ENCODE results near the gene SF3B3.
"Not testable (repeated sequence)": the region's sequence is repeated elsewhere in the genome, so short reads cannot be mapped to it uniquely, and the experiment has no call there.

Gene SF3B3

DNA sequence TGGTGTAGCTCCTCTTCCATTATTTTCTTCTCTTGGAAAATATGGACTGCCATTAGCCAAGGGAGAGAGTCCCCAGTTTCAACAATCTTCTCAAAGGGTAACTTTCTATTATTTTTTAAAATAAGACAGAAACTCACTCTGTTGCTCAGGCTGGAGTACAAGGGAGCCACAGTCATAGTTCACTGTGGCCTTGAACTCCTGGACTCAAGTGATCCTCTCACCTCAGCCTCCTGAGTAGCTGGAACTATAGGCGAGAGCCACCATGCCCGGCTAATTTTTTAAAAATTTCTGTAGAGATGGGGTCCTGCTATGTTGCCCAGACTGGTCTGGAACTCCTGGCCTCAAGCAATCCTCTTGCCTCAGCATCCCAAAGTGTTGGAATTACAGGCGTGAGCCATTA lies 13.4 kb upstream of the SF3B3 start:
- Histone ChIP-seq H3K36me3 (ENCODE audit: control insufficient read depth, insufficient read depth, low read length) (peaks cover 55% of the 10 kb centered on the region), H3K27ac (ENCODE audit: insufficient read depth, low read length, poor library complexity, severe bottlenecking) (no peak overlapping the region), H3K4me3 (ENCODE audit: insufficient read depth, low read depth, low read length, poor library complexity, severe bottlenecking) (no peak overlapping the region), H3K4me1 (ENCODE audit: control insufficient read depth, insufficient read depth, low read length, poor library complexity, severe bottlenecking) (peaks cover 6% of the 10 kb centered on the region), H3K9me3 (ENCODE audit: control insufficient read depth, low read length) (no peaks in the 10 kb centered on the region), H3K27me3 (replicated peaks; ENCODE audit: control insufficient read depth, insufficient read depth, low read length, poor library complexity, severe bottlenecking) (no peaks in the 10 kb centered on the region)
- no peak for DNase-seq

DNA sequence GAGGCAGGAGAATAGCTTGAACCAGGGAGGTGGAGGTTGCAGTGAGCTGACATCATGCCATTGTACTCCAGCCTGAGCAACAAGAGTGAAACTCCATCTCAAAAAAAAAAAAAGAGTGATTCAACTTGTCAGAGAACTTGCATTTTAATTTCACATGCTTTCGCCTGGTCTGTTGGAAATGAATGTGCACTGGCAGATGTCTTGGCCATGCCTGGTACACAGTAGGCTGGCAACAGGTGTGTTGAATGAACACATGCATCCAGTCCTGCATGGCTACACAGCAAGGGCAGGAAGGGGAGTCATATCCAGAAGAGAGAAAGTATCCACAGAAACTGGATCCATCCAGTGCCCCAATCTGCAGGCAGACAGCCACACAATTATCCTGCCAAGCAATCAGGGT lies 11.8 kb upstream of the SF3B3 start:
- Histone ChIP-seq H3K36me3 (ENCODE audit: control insufficient read depth, insufficient read depth, low read length) (peaks cover 66% of the 10 kb centered on the region), H3K4me1 (ENCODE audit: control insufficient read depth, insufficient read depth, low read length, poor library complexity, severe bottlenecking) (peaks cover 6% of the 10 kb centered on the region), H3K27ac (ENCODE audit: insufficient read depth, low read length, poor library complexity, severe bottlenecking) (no peak overlapping the region), H3K9me3 (ENCODE audit: control insufficient read depth, low read length) (no peaks in the 10 kb centered on the region), H3K27me3 (replicated peaks; ENCODE audit: control insufficient read depth, insufficient read depth, low read length, poor library complexity, severe bottlenecking) (no peaks in the 10 kb centered on the region), H3K4me3 (ENCODE audit: insufficient read depth, low read depth, low read length, poor library complexity, severe bottlenecking) (no peak overlapping the region)
- no peak for DNase-seq

DNA sequence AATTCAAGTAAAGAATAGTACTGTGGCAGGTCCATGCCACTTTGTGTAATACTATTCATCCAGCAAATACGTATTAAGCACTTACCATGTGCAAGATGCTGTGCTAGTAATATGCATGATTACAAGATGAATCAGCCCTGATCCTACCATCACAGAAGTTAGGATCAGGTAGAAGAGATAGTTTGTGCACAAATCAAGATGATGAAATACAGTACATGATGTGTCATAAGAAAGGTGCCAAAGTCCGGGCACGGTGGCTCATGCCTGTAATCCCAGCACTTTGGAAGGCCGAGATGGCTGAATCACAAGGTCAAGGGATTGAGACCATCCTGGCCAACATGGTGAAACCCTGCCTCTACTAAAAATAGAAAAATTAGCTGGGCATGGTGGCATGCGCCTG lies 11.2 kb upstream of the SF3B3 start:
- Histone ChIP-seq H3K36me3 (ENCODE audit: control insufficient read depth, insufficient read depth, low read length) (peaks cover 66% of the 10 kb centered on the region), H3K4me1 (ENCODE audit: control insufficient read depth, insufficient read depth, low read length, poor library complexity, severe bottlenecking) (peaks cover 6% of the 10 kb centered on the region), H3K9me3 (ENCODE audit: control insufficient read depth, low read length) (no peaks in the 10 kb centered on the region), H3K4me3 (ENCODE audit: insufficient read depth, low read depth, low read length, poor library complexity, severe bottlenecking) (no peak overlapping the region), H3K27ac (ENCODE audit: insufficient read depth, low read length, poor library complexity, severe bottlenecking) (no peak overlapping the region), H3K27me3 (replicated peaks; ENCODE audit: control insufficient read depth, insufficient read depth, low read length, poor library complexity, severe bottlenecking) (no peaks in the 10 kb centered on the region)
- DNase-seq, result no peak

DNA sequence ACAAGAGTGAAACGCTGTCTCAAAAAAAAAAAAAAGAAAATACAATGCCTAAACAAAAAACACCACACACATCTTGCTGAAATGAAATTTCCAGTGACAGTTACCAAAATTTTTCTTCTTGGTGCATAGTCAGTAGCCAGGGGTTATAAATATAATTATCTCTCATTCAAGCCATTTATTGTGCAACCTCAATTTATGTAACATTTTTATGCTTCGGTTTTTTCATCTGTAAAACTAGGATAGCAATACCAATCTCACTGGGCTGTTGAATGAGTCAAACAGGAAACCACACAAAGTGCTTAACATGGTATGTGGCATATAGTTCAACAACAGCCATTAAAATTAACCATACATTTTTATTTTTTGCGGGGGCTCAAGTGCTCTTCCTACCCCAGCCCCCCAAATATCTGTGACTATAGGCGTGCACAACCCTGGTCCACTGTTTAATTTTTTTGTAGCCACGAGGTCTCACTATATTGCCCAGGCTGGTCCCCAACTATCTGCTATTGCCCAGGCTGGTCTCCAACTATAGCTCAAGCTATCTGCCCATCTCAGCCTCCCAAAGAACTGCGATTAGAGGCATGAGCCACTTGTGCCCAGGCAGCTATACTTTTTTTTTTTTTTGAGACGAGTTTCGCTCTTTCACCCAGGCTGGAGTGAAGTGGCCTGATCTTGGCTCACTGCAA lies 2.9 kb upstream of the SF3B3 start:
- Histone ChIP-seq H3K36me3 (ENCODE audit: control insufficient read depth, insufficient read depth, low read length) (peaks cover 18% of the 10 kb centered on the region), H3K4me1 (ENCODE audit: control insufficient read depth, insufficient read depth, low read length, poor library complexity, severe bottlenecking) (peaks cover 19% of the 10 kb centered on the region), H3K4me3 (ENCODE audit: insufficient read depth, low read depth, low read length, poor library complexity, severe bottlenecking) (no peak overlapping the region), H3K27me3 (replicated peaks; ENCODE audit: control insufficient read depth, insufficient read depth, low read length, poor library complexity, severe bottlenecking) (no peaks in the 10 kb centered on the region), H3K27ac (ENCODE audit: insufficient read depth, low read length, poor library complexity, severe bottlenecking) (peak overlapping the region; percentile 30), H3K9me3 (ENCODE audit: control insufficient read depth, low read length) (no peaks in the 10 kb centered on the region)
- peak in 1 of 3 donors; percentile 1 for DNase-seq

DNA sequence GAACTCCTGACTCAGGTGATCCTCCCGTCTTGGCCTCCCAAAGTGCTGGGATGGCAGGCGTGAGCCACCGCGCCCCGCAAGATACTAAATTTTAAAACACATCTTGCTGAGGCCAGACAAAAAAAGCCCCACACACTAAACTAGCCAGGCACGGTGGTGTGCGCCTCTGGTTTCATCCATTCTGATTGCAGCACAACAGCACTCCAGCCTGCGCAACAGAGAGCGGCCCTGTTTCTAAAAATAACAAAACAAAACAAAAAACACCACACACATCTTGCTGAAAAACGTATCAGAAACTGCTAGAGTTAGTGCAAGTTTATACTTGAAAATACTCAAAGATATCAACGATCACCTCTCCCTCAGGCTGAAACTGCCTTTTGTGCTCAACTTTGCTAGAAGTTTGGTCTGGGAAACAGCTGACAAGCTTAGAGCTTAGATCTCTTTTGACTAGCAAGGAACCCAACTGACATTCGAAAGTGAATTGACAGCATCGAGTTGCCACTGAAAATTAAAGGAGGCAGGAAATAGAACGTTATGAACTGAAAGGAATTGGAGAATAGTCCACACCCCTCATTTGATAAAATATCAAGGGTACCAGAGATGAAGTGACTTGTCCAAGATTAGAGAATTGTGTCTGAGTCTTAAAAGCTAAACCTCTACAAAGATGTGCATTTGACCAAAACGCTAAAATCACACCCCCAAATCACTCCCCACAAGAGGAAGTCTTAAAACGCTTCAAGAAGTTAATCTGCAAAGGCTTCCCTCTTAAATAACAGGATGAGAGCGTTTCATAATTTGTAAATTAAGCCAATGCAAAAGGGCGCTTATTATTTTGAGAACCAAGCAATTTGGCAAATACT lies 1.2 kb upstream of the SF3B3 start:
- Histone ChIP-seq H3K27me3 (replicated peaks; ENCODE audit: control insufficient read depth, insufficient read depth, low read length, poor library complexity, severe bottlenecking) (no peaks in the 10 kb centered on the region), H3K36me3 (ENCODE audit: control insufficient read depth, insufficient read depth, low read length) (peaks cover 13% of the 10 kb centered on the region), H3K4me1 (ENCODE audit: control insufficient read depth, insufficient read depth, low read length, poor library complexity, severe bottlenecking) (peaks cover 30% of the 10 kb centered on the region), H3K9me3 (ENCODE audit: control insufficient read depth, low read length) (no peaks in the 10 kb centered on the region), H3K27ac (ENCODE audit: insufficient read depth, low read length, poor library complexity, severe bottlenecking) (peak overlapping the region; percentile 96), H3K4me3 (ENCODE audit: insufficient read depth, low read depth, low read length, poor library complexity, severe bottlenecking) (peak overlapping the region; percentile 95)
- no peak for DNase-seq

DNA sequence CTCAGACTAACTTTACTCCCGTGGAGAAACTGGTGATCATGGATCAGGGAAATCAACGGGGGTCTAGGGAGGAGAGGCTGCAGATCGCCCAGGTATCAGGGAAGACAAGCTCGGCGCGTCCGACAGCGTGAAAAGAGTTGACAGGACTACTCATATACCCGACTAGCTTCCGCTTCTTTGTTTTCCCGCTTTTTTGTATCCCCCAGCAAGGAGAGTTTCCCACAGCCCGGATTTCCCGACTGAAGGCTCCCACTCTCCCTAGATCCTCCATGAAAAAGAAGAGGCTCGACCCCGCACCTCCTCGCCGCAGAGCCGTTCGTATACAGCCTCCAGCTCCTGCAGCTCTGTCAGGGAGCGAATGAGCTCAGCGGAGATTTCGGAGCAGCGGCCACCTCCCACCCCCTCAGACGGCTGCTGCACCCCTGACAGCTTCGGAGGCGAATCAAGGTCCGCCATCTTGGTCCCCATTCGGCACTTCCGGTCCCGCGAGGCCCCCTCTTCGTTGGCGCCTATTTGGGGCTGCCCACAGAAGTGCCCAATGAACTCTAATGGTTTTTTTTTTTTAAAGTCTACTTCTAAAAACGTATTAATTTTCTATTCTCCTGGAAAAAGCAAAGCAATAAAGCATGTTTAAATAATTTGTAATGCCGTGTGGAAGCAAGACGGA lies 407 bp upstream of the SF3B3 start, which contains the start of gene COG4:
Gene COG4, minus strand, starts transcription at position 479 of the 667 bp plus-strand sequence. Its CDS starts 11 bp downstream, at position 468.
- DNase-seq, result peak; percentile 83 to 87 (median 84)
- Histone ChIP-seq H3K36me3 (ENCODE audit: control insufficient read depth, insufficient read depth, low read length) (peaks cover 14% of the 10 kb centered on the region), H3K27me3 (replicated peaks; ENCODE audit: control insufficient read depth, insufficient read depth, low read length, poor library complexity, severe bottlenecking) (no peaks in the 10 kb centered on the region), H3K9me3 (ENCODE audit: control insufficient read depth, low read length) (no peaks in the 10 kb centered on the region), H3K4me3 (ENCODE audit: insufficient read depth, low read depth, low read length, poor library complexity, severe bottlenecking) (peak within 1 kb of the TSS; percentile 95), H3K27ac (ENCODE audit: insufficient read depth, low read length, poor library complexity, severe bottlenecking) (peak within 1 kb of the TSS; percentile 96), H3K4me1 (ENCODE audit: control insufficient read depth, insufficient read depth, low read length, poor library complexity, severe bottlenecking) (peaks cover 35% of the 10 kb centered on the region)

DNA sequence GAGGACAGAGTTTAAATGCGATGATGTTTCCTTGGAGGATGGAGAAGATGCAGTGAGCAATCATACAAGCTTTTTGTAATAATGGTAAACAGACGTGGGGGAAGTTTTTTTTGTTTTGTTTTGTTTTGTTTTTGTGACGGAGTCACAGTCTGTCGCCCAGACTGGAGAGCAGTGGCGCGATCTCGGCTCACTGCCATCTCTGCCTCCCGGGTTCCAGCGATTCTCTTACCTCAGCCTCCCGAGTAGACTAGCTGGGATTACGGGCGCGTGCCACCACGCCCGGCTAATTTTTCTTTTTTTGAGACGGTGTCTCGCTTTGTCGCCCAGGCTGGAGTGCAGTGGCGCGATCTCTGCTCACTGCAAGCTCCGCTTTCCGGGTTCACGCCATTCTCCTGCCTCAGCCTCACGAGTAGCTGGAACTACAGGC lies 796 bp downstream of the SF3B3 start:
- H3K27ac ChIP-seq (ENCODE audit: insufficient read depth, low read length, poor library complexity, severe bottlenecking), result peak overlapping the region; percentile 96
- DNase-seq, result peak; percentile 3 to 33 (median 8)
- H3K27me3 ChIP-seq (replicated peaks; ENCODE audit: control insufficient read depth, insufficient read depth, low read length, poor library complexity, severe bottlenecking); H3K9me3 ChIP-seq (ENCODE audit: control insufficient read depth, low read length): not testable (repeated sequence)
- H3K4me1 ChIP-seq (ENCODE audit: control insufficient read depth, insufficient read depth, low read length, poor library complexity, severe bottlenecking), result peaks cover 39% of the 10 kb centered on the region
- peak overlapping the region; percentile 95 for H3K4me3 ChIP-seq (ENCODE audit: insufficient read depth, low read depth, low read length, poor library complexity, severe bottlenecking)
- H3K36me3 ChIP-seq (ENCODE audit: control insufficient read depth, insufficient read depth, low read length), result peaks cover 24% of the 10 kb centered on the region

DNA sequence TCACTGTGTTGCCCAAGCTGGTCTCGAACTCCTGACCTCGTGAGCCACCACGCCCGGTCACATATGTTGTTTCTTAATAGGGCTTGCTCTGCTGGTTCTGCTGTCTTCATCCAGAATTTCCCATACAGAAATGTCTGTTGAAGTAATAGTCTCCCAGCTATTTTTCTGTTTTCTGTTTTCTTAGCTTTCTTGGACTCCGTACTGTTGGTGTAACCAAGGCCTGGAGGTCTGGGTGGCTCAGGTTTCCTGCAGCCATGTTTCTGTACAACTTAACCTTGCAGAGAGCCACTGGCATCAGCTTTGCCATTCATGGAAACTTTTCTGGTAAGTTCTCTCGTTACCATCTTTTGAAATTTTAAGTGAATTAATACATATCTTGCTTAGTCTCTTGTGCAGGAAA lies 2.8 kb downstream of the SF3B3 start:
- Histone ChIP-seq H3K27ac (ENCODE audit: insufficient read depth, low read length, poor library complexity, severe bottlenecking) (no peak overlapping the region), H3K9me3 (ENCODE audit: control insufficient read depth, low read length) (no peaks in the 10 kb centered on the region), H3K4me1 (ENCODE audit: control insufficient read depth, insufficient read depth, low read length, poor library complexity, severe bottlenecking) (peaks cover 33% of the 10 kb centered on the region), H3K4me3 (ENCODE audit: insufficient read depth, low read depth, low read length, poor library complexity, severe bottlenecking) (no peak overlapping the region), H3K27me3 (replicated peaks; ENCODE audit: control insufficient read depth, insufficient read depth, low read length, poor library complexity, severe bottlenecking) (no peaks in the 10 kb centered on the region), H3K36me3 (ENCODE audit: control insufficient read depth, insufficient read depth, low read length) (peaks cover 37% of the 10 kb centered on the region)
- no peak for DNase-seq

DNA sequence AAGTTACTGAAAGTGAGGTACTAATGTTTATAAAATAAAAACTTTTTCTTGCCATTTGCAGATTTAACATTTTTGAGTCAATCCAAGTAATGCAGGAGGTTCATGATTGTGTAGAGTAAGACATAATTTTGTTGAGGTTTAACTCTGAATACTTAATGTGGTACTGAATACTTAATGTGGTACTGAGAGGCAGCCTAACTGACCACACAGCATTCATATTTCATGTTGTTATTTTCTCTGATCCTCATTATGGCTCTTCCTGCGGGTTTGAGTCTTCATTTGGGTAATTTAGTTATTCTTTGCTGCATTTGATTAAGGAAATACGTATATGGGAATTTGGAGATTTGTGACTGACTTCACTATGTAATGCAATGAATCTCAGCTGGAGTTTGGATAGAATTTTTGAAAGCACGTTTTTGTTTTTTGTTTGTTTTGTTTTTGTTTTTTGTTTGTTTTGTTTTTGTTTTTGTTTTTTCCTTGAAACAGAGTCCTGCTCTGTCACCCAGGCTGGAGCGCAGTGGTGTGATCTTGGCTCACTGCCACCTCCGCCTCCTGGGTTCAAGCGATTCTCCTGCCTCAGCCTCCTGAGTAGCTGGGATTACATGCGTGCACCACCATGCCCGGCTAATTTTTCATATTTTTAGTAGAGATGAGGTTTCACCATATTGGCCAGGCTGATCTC lies 3.8 kb downstream of the SF3B3 start:
- Histone ChIP-seq H3K4me1 (ENCODE audit: control insufficient read depth, insufficient read depth, low read length, poor library complexity, severe bottlenecking) (peaks cover 32% of the 10 kb centered on the region), H3K9me3 (ENCODE audit: control insufficient read depth, low read length) (no peaks in the 10 kb centered on the region), H3K4me3 (ENCODE audit: insufficient read depth, low read depth, low read length, poor library complexity, severe bottlenecking) (no peak overlapping the region), H3K36me3 (ENCODE audit: control insufficient read depth, insufficient read depth, low read length) (peaks cover 47% of the 10 kb centered on the region), H3K27ac (ENCODE audit: insufficient read depth, low read length, poor library complexity, severe bottlenecking) (no peak overlapping the region), H3K27me3 (replicated peaks; ENCODE audit: control insufficient read depth, insufficient read depth, low read length, poor library complexity, severe bottlenecking) (no peaks in the 10 kb centered on the region)
- no peak for DNase-seq

Data from effector memory CD4-positive, alpha-beta T cell (primary cell).